SH-SY5Y (cell line): ENCODE measurements around the gene MYOT.

Experiments used
- GATA2 ChIP-seq: IDR thresholded peaks from 2 replicates; pipeline ENCODE4 v1.6.1; 2011; ENCODE audit warnings: mild to moderate bottlenecking, low read depth, low read length
- GATA3 ChIP-seq: IDR thresholded peaks from 2 replicates; pipeline ENCODE4 v1.6.1; 2011; ENCODE audit warnings: low read depth, mild to moderate bottlenecking, low read length, moderate library complexity

DNA sequence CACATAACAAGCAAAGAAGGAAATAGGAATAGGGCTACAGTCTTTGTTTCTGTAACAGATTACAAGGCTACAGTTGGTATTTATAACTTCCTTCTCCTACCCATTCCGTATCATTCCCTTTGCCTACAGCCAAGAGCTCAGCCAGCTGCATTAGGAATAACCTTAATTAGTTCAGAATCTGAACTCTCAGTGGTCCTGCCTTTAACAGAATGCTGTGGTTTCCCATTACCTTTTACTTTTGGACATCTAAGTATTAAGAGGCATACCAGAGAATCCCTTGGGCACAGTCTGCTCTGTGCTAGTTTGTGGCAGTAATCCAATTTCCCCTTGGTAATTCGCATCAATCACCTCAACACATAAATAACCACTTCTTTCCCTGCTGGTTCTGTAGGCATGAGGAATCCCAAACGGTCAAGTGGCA, 65.8 kb downstream of the MYOT start:
- TF ChIP-seq GATA2, result no peak
- TF ChIP-seq GATA3, result no peak
